ENCODE data around the gene USP24. TPM values are rescaled to one million over a fixed set of nuclear protein-coding genes. Genes with fewer than 3 reads are reported as not detected.

Gene USP24
- polyA plus RNA-seq, 6 donors from 2014 or later: 4.6 to 15.2 (median 8.5) TPM

GRCh38 chr1:55222152-55222551 is 7.0 kb upstream of the USP24 start:
- no peaks in the 10 kb centered on the region for H3K27me3 Mint-ChIP-seq
- ATAC-seq (ENCODE audit: low read depth in 2 of 2) (no peak), DNase-seq (no peak)
- no peak overlapping the region for H3K4me3 Mint-ChIP-seq
- H3K9me3 Mint-ChIP-seq: peaks cover 0 to under 1% (median 0%) of the 10 kb centered on the region in 7 donors
- peaks cover 9 to 21% (median 12%) of the 10 kb centered on the region in 3 donors for H3K4me1 Mint-ChIP-seq
- peak overlapping the region in 3 of 6 donors; percentile 12 to 53 (median 33) for H3K27ac Mint-ChIP-seq
- no peaks in the 10 kb centered on the region for H3K36me3 Mint-ChIP-seq

GRCh38 chr1:55217226-55217986 is 2.2 kb upstream of the USP24 start:
- peaks cover 0 to 4% of the 10 kb centered on the region in 2 donors for H3K36me3 Mint-ChIP-seq
- no peaks in the 10 kb centered on the region for H3K9me3 Mint-ChIP-seq
- DNase-seq (peak; percentile 73), ATAC-seq (ENCODE audit: low read depth in 2 of 2) (peak; percentile 54 to 58)
- H3K27ac Mint-ChIP-seq: peak overlapping the region; percentile 44 to 99 (median 92)
- H3K4me1 Mint-ChIP-seq: peaks cover 42 to 52% (median 45%) of the 10 kb centered on the region in 3 donors
- H3K27me3 Mint-ChIP-seq: no peaks in the 10 kb centered on the region
- peak overlapping the region; percentile 66 to 99 (median 92) for H3K4me3 Mint-ChIP-seq

GRCh38 chr1:55216096-55216495 is 932 bp upstream of the USP24 start:
- ATAC-seq (ENCODE audit: low read depth in 2 of 2): no peak
- no peaks in the 10 kb centered on the region for H3K9me3 Mint-ChIP-seq

GRCh38 chr1:55214934-55215193 is 300 bp downstream of the USP24 start:
- DNase-seq (no peak), ATAC-seq (ENCODE audit: low read depth in 2 of 2) (peak; percentile 10 to 11)
- H3K36me3 Mint-ChIP-seq: peaks cover 0 to 4% of the 10 kb centered on the region in 2 donors
- H3K4me3 Mint-ChIP-seq: peak overlapping the region; percentile 38 to 99 (median 78)
- peak overlapping the region in 2 of 6 donors; percentile 35 to 99 for H3K27ac Mint-ChIP-seq
- no peaks in the 10 kb centered on the region for H3K27me3 Mint-ChIP-seq
- no peaks in the 10 kb centered on the region for H3K9me3 Mint-ChIP-seq
- H3K4me1 Mint-ChIP-seq: peaks cover 64 to 70% (median 70%) of the 10 kb centered on the region in 3 donors

More at GRCh38 chr1:55216096-55216495, 932 bp upstream of the USP24 start:
- H3K27ac Mint-ChIP-seq: peak overlapping the region; percentile 98 to 100 (median 99)
- no peak for DNase-seq
- H3K4me1 Mint-ChIP-seq: peaks cover 53 to 60% (median 58%) of the 10 kb centered on the region in 3 donors
- H3K27me3 Mint-ChIP-seq: no peaks in the 10 kb centered on the region
- H3K4me3 Mint-ChIP-seq: peak overlapping the region; percentile 92 to 99 (median 97)
- H3K36me3 Mint-ChIP-seq: peaks cover 0 to 4% of the 10 kb centered on the region in 2 donors

GRCh38 chr1:55214212-55214933 is 791 bp downstream of the USP24 start:
- peaks cover 69 to 75% (median 75%) of the 10 kb centered on the region in 3 donors for H3K4me1 Mint-ChIP-seq
- peak; percentile 70 for DNase-seq
- H3K27me3 Mint-ChIP-seq: no peaks in the 10 kb centered on the region
- peak overlapping the region; percentile 94 to 98 (median 96) for H3K27ac Mint-ChIP-seq
- peak overlapping the region; percentile 92 to 99 (median 98) for H3K4me3 Mint-ChIP-seq
- ATAC-seq (ENCODE audit: low read depth in 2 of 2): peak; percentile 15 to 20
- no peaks in the 10 kb centered on the region for H3K9me3 Mint-ChIP-seq
- peaks cover 0 to 4% of the 10 kb centered on the region in 2 donors for H3K36me3 Mint-ChIP-seq

- Mint-ChIP-seq H3K4me3 (peak overlapping the region; percentile 92 to 99 (median 97)), H3K4me1 (peaks cover 73 to 80% (median 78%) of the 10 kb centered on the region in 3 donors), H3K27ac (peak overlapping the region; percentile 94 to 98 (median 96)), H3K27me3 (no peaks in the 10 kb centered on the region), H3K9me3 (no peaks in the 10 kb centered on the region), H3K36me3 (peaks cover 0 to 4% of the 10 kb centered on the region in 2 donors)
- no peak for DNase-seq
- no peak for ATAC-seq (ENCODE audit: low read depth in 2 of 2)
Observed at GRCh38 chr1:55213885-55214211, 1.3 kb downstream of the USP24 start.

- H3K9me3 Mint-ChIP-seq: no peaks in the 10 kb centered on the region
- no peak for ATAC-seq (ENCODE audit: low read depth in 2 of 2)
- peak overlapping the region; percentile 92 to 99 (median 97) for H3K4me3 Mint-ChIP-seq
- peaks cover 0 to 4% of the 10 kb centered on the region in 2 donors for H3K36me3 Mint-ChIP-seq
- H3K27me3 Mint-ChIP-seq: no peaks in the 10 kb centered on the region
- peak overlapping the region; percentile 94 to 98 (median 96) for H3K27ac Mint-ChIP-seq
- H3K4me1 Mint-ChIP-seq: peaks cover 71 to 80% (median 78%) of the 10 kb centered on the region in 3 donors
- DNase-seq: no peak
Observed at GRCh38 chr1:55213151-55213884, 1.8 kb downstream of the USP24 start.

- Mint-ChIP-seq H3K9me3 (no peaks in the 10 kb centered on the region), H3K27ac (peak overlapping the region; percentile 77 to 98 (median 94)), H3K4me3 (peak overlapping the region; percentile 92 to 99 (median 97))
Observed at GRCh38 chr1:55212349-55213150, 2.6 kb downstream of the USP24 start.

GRCh38 chr1:55211863-55212262 is 3.3 kb downstream of the USP24 start:
- ATAC-seq (ENCODE audit: low read depth in 2 of 2) (no peak), DNase-seq (no peak)
- Mint-ChIP-seq H3K36me3 (peaks cover 0 to 4% of the 10 kb centered on the region in 2 donors), H3K27ac (peak overlapping the region; percentile 22 to 94 (median 52)), H3K4me3 (peak overlapping the region; percentile 92 to 99 (median 97)), H3K4me1 (peaks cover 63 to 75% (median 72%) of the 10 kb centered on the region in 3 donors), H3K27me3 (no peaks in the 10 kb centered on the region), H3K9me3 (no peaks in the 10 kb centered on the region)

More at GRCh38 chr1:55212349-55213150, 2.6 kb downstream of the USP24 start:
- ATAC-seq (ENCODE audit: low read depth in 2 of 2) (no peak), DNase-seq (no peak)
- H3K27me3 Mint-ChIP-seq: no peaks in the 10 kb centered on the region
- peaks cover 66 to 78% (median 72%) of the 10 kb centered on the region in 3 donors for H3K4me1 Mint-ChIP-seq
- peaks cover 0 to 4% of the 10 kb centered on the region in 2 donors for H3K36me3 Mint-ChIP-seq

GRCh38 chr1:55210990-55211801 is 4.0 kb downstream of the USP24 start:
- H3K4me1 Mint-ChIP-seq: peaks cover 59 to 75% (median 70%) of the 10 kb centered on the region in 3 donors
- no peak for ATAC-seq (ENCODE audit: low read depth in 2 of 2)
- H3K27me3 Mint-ChIP-seq: no peaks in the 10 kb centered on the region
- peak overlapping the region; percentile 65 to 99 (median 97) for H3K4me3 Mint-ChIP-seq
- H3K27ac Mint-ChIP-seq: peak overlapping the region in 4 of 6 donors; percentile 77 to 94 (median 80)
- H3K36me3 Mint-ChIP-seq: peaks cover 4 to 6% of the 10 kb centered on the region in 2 donors
- no peaks in the 10 kb centered on the region for H3K9me3 Mint-ChIP-seq
- DNase-seq: no peak

- Mint-ChIP-seq H3K27me3 (no peaks in the 10 kb centered on the region), H3K9me3 (no peaks in the 10 kb centered on the region), H3K4me1 (peaks cover 59 to 82% (median 69%) of the 10 kb centered on the region in 3 donors), H3K36me3 (peaks cover 6 to 8% of the 10 kb centered on the region in 2 donors), H3K4me3 (peak overlapping the region in 7 of 8 donors; percentile 23 to 99 (median 47)), H3K27ac (peak overlapping the region; percentile 36 to 94 (median 80))
- no peak for DNase-seq
- ATAC-seq (ENCODE audit: low read depth in 2 of 2): peak in 1 of 2 donors; percentile 30
Observed at GRCh38 chr1:55209247-55209646, 5.9 kb downstream of the USP24 start.

- peaks cover 8 to 10% of the 10 kb centered on the region in 2 donors for H3K36me3 Mint-ChIP-seq
- H3K27ac Mint-ChIP-seq: peak overlapping the region in 5 of 6 donors; percentile 13 to 90 (median 47)
- ATAC-seq (ENCODE audit: low read depth in 2 of 2): no peak
Observed at GRCh38 chr1:55206210-55206609, 9.0 kb downstream of the USP24 start.

More at GRCh38 chr1:55206210-55206609, 9.0 kb downstream of the USP24 start:
- H3K4me1 Mint-ChIP-seq: peaks cover 47 to 83% (median 58%) of the 10 kb centered on the region in 3 donors
- no peaks in the 10 kb centered on the region for H3K9me3 Mint-ChIP-seq
- H3K27me3 Mint-ChIP-seq: no peaks in the 10 kb centered on the region
- DNase-seq: no peak
- peak overlapping the region in 2 of 8 donors; percentile 37 to 43 for H3K4me3 Mint-ChIP-seq
